Right lobe of liver (tissue), 6 donors: Measurements from ENCODE around the gene SYT2. TPM values are rescaled to one million over a fixed set of nuclear protein-coding genes. Genes with fewer than 3 reads are reported as not detected.
"Not testable (repeated sequence)": the region's sequence is repeated elsewhere in the genome, so short reads cannot be mapped to it uniquely, and the experiment has no call there.

Source experiments
- ATAC-seq, 4 donors: fragments of 200-7000 bp; cut with Tn5 transposase; one replicate each; pipeline ENCODE4 v1.9.1; 2020; ENCODE audit warnings: mild to moderate bottlenecking in 4 of 4, moderate library complexity in 4 of 4
- DNase-seq, 3 donors: peaks; one replicate each; pipeline ENCODE4 v3.0.0-alpha.2; 2020
- H3K27ac ChIP-seq, 3 donors: fragments of 200-600 bp; one replicate each; pipeline ENCODE4 v1.8.0; 2022
- H3K27me3 ChIP-seq, 2 donors: fragments of 200-600 bp; one replicate each; pipeline ENCODE4 v1.8.0; 2022
- H3K36me3 ChIP-seq, 4 donors: fragments of 200-600 bp; sonication (generic) in 1 of 4; one replicate each; pipeline versions ENCODE4 v1.5.1 to v1.8.0; 2017 to 2022; ENCODE audit warnings: control low read depth in 1 of 4
- H3K4me1 ChIP-seq, 4 donors: fragments of 200-600 bp; sonication (generic) in 1 of 4; one replicate each; pipeline versions ENCODE4 v1.5.1 to v1.8.0; 2017 to 2022; ENCODE audit warnings: control low read depth in 1 of 4
- H3K4me3 ChIP-seq, 3 donors: fragments of 200-600 bp; one replicate each; pipeline ENCODE4 v1.8.0; 2022
- H3K9me3 ChIP-seq, 4 donors: fragments of 200-600 bp; sonication (generic) in 1 of 4; one replicate each; pipeline versions ENCODE4 v1.5.1 to v1.8.0; 2017 to 2022; ENCODE audit warnings: control low read depth in 1 of 4
- CTCF ChIP-seq, 4 donors: fragments of 200-600 bp in 3 of 4; fragments of 450-650 bp in 1 of 4; IDR thresholded peaks; one replicate each; pipeline versions ENCODE4 v1.5.1 to v1.8.0; 2016 to 2022; ENCODE audit warnings: antibody characterized with exemption in 4 of 4, mild to moderate bottlenecking in 2 of 4
- POLR2A ChIP-seq: fragments of 450-650 bp; IDR thresholded peaks from one replicate; pipeline ENCODE4 v1.6.1; 2017; ENCODE audit warnings: antibody characterized with exemption, mild to moderate bottlenecking
- WGBS: methylation state at CpG from one replicate; pipeline ENCODE4 v1.1.6; 2018; ENCODE audit warnings: low coverage, low lambda C conversion rate; ENCODE audit not compliant: insufficient coverage; ENCODE audit errors: missing lambda C conversion rate; 5-methylcytosine and 5-hydroxymethylcytosine counted together
- intact Hi-C, 2 donors: fragments of 100-400 bp; cut with DNase I; formaldehyde crosslinking; loops; one replicate each; pipeline versions ENCODE4 v1.11.2 to v1.14.1; 2022
- total RNA-seq, 6 experiments: library from RNA; depleted of rRNA in 2 of 6; stranded (reverse); fragments of >200 nt in 2 of 6; fragmentation: NEBNext Ultra II Directional in 3 of 6; extraction: Animal tissue kit (Norgen Biotek cat#: 25700) in 3 of 6; gene quantifications; one replicate each; pipeline versions ENCODE4 v1.1.0 to v1.2.4, GENCODE V29; 2016 to 2023
- donor health status: DM: no; HTN: yes; CAD: no.
- donor health status: DM: no; HTN: no; CAD: no.
- donor health status: DM: no; HTN: no; CAD: no.
- donor health status: DM: no; HTN: yes; CAD: no.
- donor health status: DM: no; HTN: yes; CAD: no.

The SYT2 gene
- total RNA-seq, 6 experiments from 2014 or later, result not detected

DNA sequence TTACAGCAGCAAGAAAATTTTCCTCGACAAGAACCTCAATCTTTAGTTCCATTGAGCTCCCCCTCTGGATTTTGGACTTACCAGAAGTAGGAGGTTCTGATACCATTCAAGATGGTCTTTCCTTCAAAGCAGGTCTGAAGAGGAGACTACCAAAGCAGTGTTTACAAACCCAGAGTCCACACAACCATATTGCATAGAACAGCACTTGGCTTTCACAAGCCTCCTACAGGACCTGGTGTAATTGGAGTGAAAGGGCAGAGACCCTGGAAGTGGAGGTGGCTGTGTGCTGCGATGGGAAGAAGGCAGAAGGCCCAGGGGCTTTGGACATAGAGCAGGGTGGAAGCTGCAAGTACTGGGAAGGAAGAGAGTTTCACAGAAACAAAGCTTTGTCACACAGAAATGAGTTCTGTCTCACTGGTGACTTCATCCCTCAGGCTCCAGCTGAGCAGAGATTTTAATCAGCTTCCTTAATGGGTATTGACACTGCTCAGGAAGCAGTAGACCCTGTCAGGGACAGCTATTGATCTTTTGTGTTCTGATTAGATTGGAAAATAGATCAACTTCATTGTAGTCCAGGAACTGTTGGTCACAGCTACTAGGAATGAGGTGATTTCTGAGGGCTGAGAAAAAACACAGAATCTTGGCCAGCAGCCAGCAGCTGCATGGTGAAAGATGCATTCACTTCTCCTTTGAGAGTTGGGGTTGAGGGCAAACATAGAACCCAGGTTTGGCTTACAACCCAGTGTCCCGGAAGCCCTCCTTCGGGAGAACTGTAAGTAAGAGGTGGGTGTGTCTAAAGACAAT lies 124.0 kb downstream of the SYT2 start:
- intact Hi-C loops, result no loop called here
- no peak for TF ChIP-seq CTCF (IDR thresholded peaks at IDR 0.05)
- no peak for TF ChIP-seq POLR2A

GRCh38 chr1:202585590-202585933 lies 124.7 kb downstream of the SYT2 start:
- H3K9me3 ChIP-seq, result no peaks in the 10 kb centered on the region
- no peak overlapping the region for H3K27ac ChIP-seq
- H3K4me1 ChIP-seq, result no peaks in the 10 kb centered on the region
- no peaks in the 10 kb centered on the region for H3K27me3 ChIP-seq
- no peak overlapping the region for H3K4me3 ChIP-seq
- peaks cover 0 to 6% (median 3%) of the 10 kb centered on the region in 4 donors for H3K36me3 ChIP-seq
- no peak for ATAC-seq
- no peak for TF ChIP-seq CTCF (IDR thresholded peaks at IDR 0.05)
- no peak for TF ChIP-seq POLR2A
- intact Hi-C loops, result no loop called here
- DNase-seq, result no peak

More for the DNA sequence above, 124.0 kb downstream of the SYT2 start:
- ATAC-seq, result peak in 1 of 4 donors; percentile 33
- H3K9me3 ChIP-seq, result no peaks in the 10 kb centered on the region
- WGBS, result 73% methylated on average over 4 of the region's 4 CpGs
- no peak overlapping the region for H3K4me3 ChIP-seq
- no peak for DNase-seq
- H3K27ac ChIP-seq, result peak overlapping the region in 1 of 3 donors; percentile 2
- no peaks in the 10 kb centered on the region for H3K4me1 ChIP-seq
- peaks cover 0 to 6% (median 1%) of the 10 kb centered on the region in 4 donors for H3K36me3 ChIP-seq
- no peaks in the 10 kb centered on the region for H3K27me3 ChIP-seq

- intact Hi-C loops, result no loop called here
- H3K27me3 ChIP-seq, result no peaks in the 10 kb centered on the region
- WGBS, result 92% methylated on average over 6 of the region's 8 CpGs
- ATAC-seq, result no peak
- no peak for DNase-seq
- peaks cover 0 to 6% (median 3%) of the 10 kb centered on the region in 4 donors for H3K36me3 ChIP-seq
- no peaks in the 10 kb centered on the region for H3K9me3 ChIP-seq
- H3K4me1 ChIP-seq, result no peaks in the 10 kb centered on the region
- no peak overlapping the region for H3K4me3 ChIP-seq
- H3K27ac ChIP-seq, result no peak overlapping the region
- no peak for TF ChIP-seq POLR2A
- no peak for TF ChIP-seq CTCF (IDR thresholded peaks at IDR 0.05)
Observed at GRCh38 chr1:202584707-202585589, 125.3 kb downstream of the SYT2 start.

DNA sequence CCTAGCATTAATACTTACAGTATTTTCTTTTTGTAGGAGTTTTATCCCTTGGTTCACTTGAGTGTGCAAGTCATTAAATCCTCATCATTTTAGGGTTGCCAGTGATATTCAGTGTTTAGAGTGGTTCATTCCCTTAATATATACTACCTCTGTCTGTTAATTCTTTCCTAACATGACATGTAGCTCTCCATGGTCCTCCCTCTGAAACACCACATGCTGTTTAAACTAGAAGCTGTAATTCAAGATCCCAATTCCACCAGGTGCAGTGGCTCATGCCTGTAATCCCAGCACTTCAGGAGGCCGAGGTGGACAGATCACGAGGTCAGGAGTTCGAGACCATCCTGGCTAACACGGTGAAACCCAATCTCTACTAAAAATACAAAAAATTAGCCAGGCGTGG lies 127.9 kb downstream of the SYT2 start:
- 96% methylated on average over 5 of the region's 5 CpGs for WGBS
- DNase-seq, H3K36me3 ChIP-seq, H3K9me3 ChIP-seq, ATAC-seq, H3K27ac ChIP-seq, H3K27me3 ChIP-seq, H3K4me1 ChIP-seq, intact Hi-C loops, H3K4me3 ChIP-seq: not testable (repeated sequence)

- ATAC-seq, result no peak
- Histone ChIP-seq H3K36me3 (peaks cover 0 to 6% (median 3%) of the 10 kb centered on the region in 4 donors), H3K9me3 (no peaks in the 10 kb centered on the region), H3K27ac (no peak overlapping the region), H3K4me1 (no peaks in the 10 kb centered on the region), H3K27me3 (no peaks in the 10 kb centered on the region), H3K4me3 (no peak overlapping the region)
- WGBS, result 69% methylated on average over 1 of the region's 1 CpG
- intact Hi-C loops, result no loop called here
- TF ChIP-seq CTCF (IDR thresholded peaks at IDR 0.05) (no peak), POLR2A (no peak)
- no peak for DNase-seq
Observed at GRCh38 chr1:202580619-202581018, 129.6 kb downstream of the SYT2 start.
